Lower leg skin (tissue), 4 donors: ENCODE measurements around the gene S100B. TPM values are rescaled to one million over a fixed set of nuclear protein-coding genes. Genes with fewer than 3 reads are reported as not detected.

Experiments used
- DNase-seq, 2 donors: peaks; one replicate each; pipeline ENCODE4 v3.0.0-alpha.2; 2019; ENCODE audit warnings: low spot score in 2 of 2
- H3K4me3 ChIP-seq: fragments of 200-600 bp; sonication (generic); 2 replicates; pipeline ENCODE4 v1.5.1; 2017; ENCODE audit warnings: mild to moderate bottlenecking, low read depth; ENCODE audit not compliant: poor library complexity, severe bottlenecking
- CTCF ChIP-seq, 3 donors: fragments of 450-650 bp; IDR thresholded peaks; one replicate each; pipeline ENCODE4 v1.5.1; 2016; ENCODE audit warnings: antibody characterized with exemption in 3 of 3, mild to moderate bottlenecking in 3 of 3, moderate library complexity in 2 of 3
- POLR2A ChIP-seq, 2 donors: fragments of 450-650 bp; IDR thresholded peaks; one replicate each; pipeline ENCODE4 v1.6.1; 2016 to 2017; ENCODE audit warnings: antibody characterized with exemption in 2 of 2, mild to moderate bottlenecking in 1 of 2, moderate library complexity in 1 of 2
- WGBS, 2 donors: methylation state at CpG; one replicate each; pipeline ENCODE4 v1.1.5; 2018; 5-methylcytosine and 5-hydroxymethylcytosine counted together
- intact Hi-C: fragments of 100-400 bp; cut with DNase I; formaldehyde crosslinking; loops from one replicate; pipeline ENCODE4 v1.15.0; 2023; ENCODE audit warnings: low total_unique reads
- total RNA-seq, 4 donors: library from RNA; depleted of rRNA; stranded (reverse); fragments of >200 nt; gene quantifications; one replicate each; pipeline ENCODE4 v1.1.0, GENCODE V29; 2016

S100B gene
- total RNA-seq, 4 donors from 2014 or later = 5.4 to 18.3 (median 13.7) TPM

- TF ChIP-seq POLR2A (IDR thresholded peaks at IDR 0.05) (no peak), CTCF (IDR thresholded peaks at IDR 0.05) (no peak)
- 91 to 95% methylated on average over 19 of the region's 19 CpGs for WGBS, 2 donors
- no peak for DNase-seq
- intact Hi-C loops = no loop called here
- no peak overlapping the region for H3K4me3 ChIP-seq
Observed at GRCh38 chr21:46561445-46562090, 43.3 kb downstream of the S100B start.

- H3K4me3 ChIP-seq = no peak overlapping the region
- DNase-seq = peak; percentile 11 to 82
- intact Hi-C loops = no loop called here
- TF ChIP-seq CTCF (IDR thresholded peaks at IDR 0.05) (no peak), POLR2A (IDR thresholded peaks at IDR 0.05) (no peak)
- WGBS, 2 donors = 91 to 92% methylated on average over 14 to 19 of the region's 19 CpGs
Observed at GRCh38 chr21:46560568-46561444, 44.1 kb downstream of the S100B start.

- H3K4me3 ChIP-seq = no peak overlapping the region
- 68 to 71% methylated on average over 16 of the region's 16 CpGs for WGBS, 2 donors
- DNase-seq = peak; percentile 11 to 81
- intact Hi-C loops = no loop called here
- no peak for TF ChIP-seq POLR2A (IDR thresholded peaks at IDR 0.05)
Observed at GRCh38 chr21:46559291-46559983, 45.4 kb downstream of the S100B start.

GRCh38 chr21:46557919-46558392 lies 46.9 kb downstream of the S100B start:
- intact Hi-C loops = no loop called here
- H3K4me3 ChIP-seq = no peak overlapping the region
- DNase-seq = peak; percentile 9 to 69
- WGBS, 2 donors = 93 to 96% methylated on average over 23 to 26 of the region's 26 CpGs
- TF ChIP-seq CTCF (IDR thresholded peaks at IDR 0.05) = no peak
- no peak for TF ChIP-seq POLR2A (IDR thresholded peaks at IDR 0.05)

GRCh38 chr21:46557469-46557868 lies 47.4 kb downstream of the S100B start:
- DNase-seq = peak; percentile 9 to 82
- WGBS, 2 donors = 84 to 91% methylated on average over 13 to 14 of the region's 14 CpGs
- no peak overlapping the region for H3K4me3 ChIP-seq
- TF ChIP-seq CTCF (IDR thresholded peaks at IDR 0.05) = no peak
- no peak for TF ChIP-seq POLR2A (IDR thresholded peaks at IDR 0.05)
- intact Hi-C loops = no loop called here

- H3K4me3 ChIP-seq = no peak overlapping the region
- intact Hi-C loops = no loop called here
- 96 to 97% methylated on average over 13 of the region's 13 CpGs for WGBS, 2 donors
- TF ChIP-seq CTCF (IDR thresholded peaks at IDR 0.05) (no peak), POLR2A (IDR thresholded peaks at IDR 0.05) (no peak)
- DNase-seq = no peak
Observed at GRCh38 chr21:46556802-46557201, 48.1 kb downstream of the S100B start.
